Measurements from ENCODE around the gene ERO1A. TPM values are rescaled to one million over a fixed set of nuclear protein-coding genes. Genes with fewer than 3 reads are reported as not detected.

Gene ERO1A
- polyA plus RNA-seq (2013), result 36.2 and 36.9 TPM in 2 replicates

- Histone ChIP-seq H3K36me3 (ENCODE audit: control insufficient read depth in 1 of 2, insufficient read depth in 2 of 2, low read length in 2 of 2) (no peaks in the 10 kb centered on the region), H2AK5ac (ENCODE audit: low read length) (no peak within 1 kb of the TSS), H2BK5ac (ENCODE audit: low read depth, low read length, poor library complexity) (peak within 1 kb of the TSS; percentile 54), H3K4me2 (ENCODE audit: low read length) (peak within 1 kb of the TSS; percentile 80), H4K12ac (ENCODE audit: low read depth, low read length) (peak within 1 kb of the TSS; percentile 80), H3K23ac (ENCODE audit: low read length) (no peak within 1 kb of the TSS), H3K9me3 (ENCODE audit: insufficient read depth, low read depth, low read length) (no peaks in the 10 kb centered on the region), H3K4me1 (ENCODE audit: control insufficient read depth in 1 of 2, insufficient read depth in 2 of 2, low read length in 2 of 2) (no peaks in the 10 kb centered on the region), H3K79me2 (ENCODE audit: control insufficient read depth, insufficient read depth, low read length, poor library complexity) (peaks cover 6% of the 10 kb centered on the region), H3K79me1 (ENCODE audit: low read length) (peaks cover 6% of the 10 kb centered on the region), H2AFZ (ENCODE audit: insufficient read depth, low read length, poor library complexity) (peak within 1 kb of the TSS; percentile 62), H3K14ac (ENCODE audit: low read length) (peak within 1 kb of the TSS; percentile 10), H2BK120ac (ENCODE audit: insufficient read depth, low read length, poor library complexity) (peak within 1 kb of the TSS; percentile 48), H4K8ac (ENCODE audit: low read depth, low read length) (peak within 1 kb of the TSS; percentile 84), H2BK12ac (ENCODE audit: low read length) (no peak within 1 kb of the TSS), H3K4ac (ENCODE audit: low read depth, low read length) (peak within 1 kb of the TSS; percentile 18), H3K27ac (ENCODE audit: low read depth, low read length) (peak within 1 kb of the TSS; percentile 33), H3K18ac (ENCODE audit: low read length) (peak within 1 kb of the TSS; percentile 92), H3K4me3 (ENCODE audit: low read depth, low read length) (peak within 1 kb of the TSS; percentile 93), H3K9ac (ENCODE audit: low read length) (peak within 1 kb of the TSS; percentile 81), H3K27me3 (ENCODE audit: insufficient read depth, low read length) (no peaks in the 10 kb centered on the region), H4K91ac (ENCODE audit: low read depth, low read length) (peak within 1 kb of the TSS; percentile 84)
- WGBS (ENCODE audit: extremely low coverage, insufficient coverage, insufficient read length), result no CpG with 5 or more reads among the region's 78 CpGs
- peak; percentile 86 to 87 for DNase-seq
These were observed at the start of gene ERO1A for GRCh38 chr14:52695481-52696091. TSS of gene ERO1A (minus strand) at chr14:52695558. CDS start at chr14:52695481, 77 bp downstream.

- no peak overlapping the region for H3K23ac ChIP-seq (ENCODE audit: low read length)
- H2BK12ac ChIP-seq (ENCODE audit: low read length), result no peak overlapping the region
- no peak overlapping the region for H4K12ac ChIP-seq (ENCODE audit: low read depth, low read length)
- peaks cover 0 to 2% of the 10 kb centered on the region in 2 experiments for H3K36me3 ChIP-seq (ENCODE audit: control insufficient read depth in 1 of 2, insufficient read depth in 2 of 2, low read length in 2 of 2)
- H3K18ac ChIP-seq (ENCODE audit: low read length), result no peak overlapping the region
- H3K4ac ChIP-seq (ENCODE audit: low read depth, low read length), result no peak overlapping the region
- no peaks in the 10 kb centered on the region for H3K9me3 ChIP-seq (ENCODE audit: insufficient read depth, low read depth, low read length)
- H2AK5ac ChIP-seq (ENCODE audit: low read length), result no peak overlapping the region
- no peak overlapping the region for H4K8ac ChIP-seq (ENCODE audit: low read depth, low read length)
- no peak overlapping the region for H3K4me2 ChIP-seq (ENCODE audit: low read length)
- no peak overlapping the region for H2AFZ ChIP-seq (ENCODE audit: insufficient read depth, low read length, poor library complexity)
- H3K27ac ChIP-seq (ENCODE audit: low read depth, low read length), result no peak overlapping the region
- no peak overlapping the region for H2BK5ac ChIP-seq (ENCODE audit: low read depth, low read length, poor library complexity)
- no peaks in the 10 kb centered on the region for H3K27me3 ChIP-seq (ENCODE audit: insufficient read depth, low read length)
- no peaks in the 10 kb centered on the region for H3K4me1 ChIP-seq (ENCODE audit: control insufficient read depth in 1 of 2, insufficient read depth in 2 of 2, low read length in 2 of 2)
- DNase-seq, result no peak
- H3K4me3 ChIP-seq (ENCODE audit: low read depth, low read length), result no peak overlapping the region
- no peaks in the 10 kb centered on the region for H3K79me1 ChIP-seq (ENCODE audit: low read length)
- no peak overlapping the region for H2BK120ac ChIP-seq (ENCODE audit: insufficient read depth, low read length, poor library complexity)
- H3K79me2 ChIP-seq (ENCODE audit: control insufficient read depth, insufficient read depth, low read length, poor library complexity), result no peaks in the 10 kb centered on the region
- H4K91ac ChIP-seq (ENCODE audit: low read depth, low read length), result no peak overlapping the region
- no peak overlapping the region for H3K14ac ChIP-seq (ENCODE audit: low read length)
- H3K9ac ChIP-seq (ENCODE audit: low read length), result no peak overlapping the region
These were observed 46.5 kb upstream of the ERO1A start for GRCh38 chr14:52741865-52742264.

GRCh38 chr14:52740751-52741150 is 45.4 kb upstream of the ERO1A start:
- H3K27me3 ChIP-seq (ENCODE audit: insufficient read depth, low read length), result no peaks in the 10 kb centered on the region
- no peak overlapping the region for H3K27ac ChIP-seq (ENCODE audit: low read depth, low read length)
- H2AK5ac ChIP-seq (ENCODE audit: low read length), result no peak overlapping the region
- no peak overlapping the region for H4K12ac ChIP-seq (ENCODE audit: low read depth, low read length)
- H2BK12ac ChIP-seq (ENCODE audit: low read length), result no peak overlapping the region
- H3K9ac ChIP-seq (ENCODE audit: low read length), result no peak overlapping the region
- no peak overlapping the region for H2BK5ac ChIP-seq (ENCODE audit: low read depth, low read length, poor library complexity)
- no peak overlapping the region for H2BK120ac ChIP-seq (ENCODE audit: insufficient read depth, low read length, poor library complexity)
- no peak overlapping the region for H4K8ac ChIP-seq (ENCODE audit: low read depth, low read length)
- no peak overlapping the region for H3K23ac ChIP-seq (ENCODE audit: low read length)
- no peak overlapping the region for H3K18ac ChIP-seq (ENCODE audit: low read length)
- peaks cover 0 to 2% of the 10 kb centered on the region in 2 experiments for H3K36me3 ChIP-seq (ENCODE audit: control insufficient read depth in 1 of 2, insufficient read depth in 2 of 2, low read length in 2 of 2)
- H3K4ac ChIP-seq (ENCODE audit: low read depth, low read length), result no peak overlapping the region
- DNase-seq, result no peak
- H3K4me2 ChIP-seq (ENCODE audit: low read length), result no peak overlapping the region
- no peak overlapping the region for H3K4me3 ChIP-seq (ENCODE audit: low read depth, low read length)
- H3K4me1 ChIP-seq (ENCODE audit: control insufficient read depth in 1 of 2, insufficient read depth in 2 of 2, low read length in 2 of 2), result no peaks in the 10 kb centered on the region
- no peak overlapping the region for H2AFZ ChIP-seq (ENCODE audit: insufficient read depth, low read length, poor library complexity)
- WGBS (ENCODE audit: extremely low coverage, insufficient coverage, insufficient read length), result no CpG with 5 or more reads among the region's 1 CpG
- no peaks in the 10 kb centered on the region for H3K9me3 ChIP-seq (ENCODE audit: insufficient read depth, low read depth, low read length)
- no peak overlapping the region for H4K91ac ChIP-seq (ENCODE audit: low read depth, low read length)
- no peak overlapping the region for H3K14ac ChIP-seq (ENCODE audit: low read length)
- no peaks in the 10 kb centered on the region for H3K79me2 ChIP-seq (ENCODE audit: control insufficient read depth, insufficient read depth, low read length, poor library complexity)
- H3K79me1 ChIP-seq (ENCODE audit: low read length), result no peaks in the 10 kb centered on the region

GRCh38 chr14:52738409-52738808 is 43.1 kb upstream of the ERO1A start:
- Histone ChIP-seq H3K4me3 (ENCODE audit: low read depth, low read length) (no peak overlapping the region), H3K4me2 (ENCODE audit: low read length) (no peak overlapping the region), H3K4ac (ENCODE audit: low read depth, low read length) (no peak overlapping the region), H4K8ac (ENCODE audit: low read depth, low read length) (no peak overlapping the region), H3K9me3 (ENCODE audit: insufficient read depth, low read depth, low read length) (no peaks in the 10 kb centered on the region), H3K79me1 (ENCODE audit: low read length) (no peaks in the 10 kb centered on the region), H3K27ac (ENCODE audit: low read depth, low read length) (no peak overlapping the region), H3K27me3 (ENCODE audit: insufficient read depth, low read length) (no peaks in the 10 kb centered on the region), H3K18ac (ENCODE audit: low read length) (no peak overlapping the region), H2AFZ (ENCODE audit: insufficient read depth, low read length, poor library complexity) (no peak overlapping the region), H3K23ac (ENCODE audit: low read length) (no peak overlapping the region), H2BK5ac (ENCODE audit: low read depth, low read length, poor library complexity) (no peak overlapping the region), H3K14ac (ENCODE audit: low read length) (no peak overlapping the region), H2AK5ac (ENCODE audit: low read length) (no peak overlapping the region), H3K36me3 (ENCODE audit: control insufficient read depth in 1 of 2, insufficient read depth in 2 of 2, low read length in 2 of 2) (peaks cover 0 to 4% of the 10 kb centered on the region in 2 experiments), H4K91ac (ENCODE audit: low read depth, low read length) (no peak overlapping the region), H2BK120ac (ENCODE audit: insufficient read depth, low read length, poor library complexity) (no peak overlapping the region), H4K12ac (ENCODE audit: low read depth, low read length) (no peak overlapping the region), H3K9ac (ENCODE audit: low read length) (no peak overlapping the region), H2BK12ac (ENCODE audit: low read length) (no peak overlapping the region), H3K79me2 (ENCODE audit: control insufficient read depth, insufficient read depth, low read length, poor library complexity) (no peaks in the 10 kb centered on the region), H3K4me1 (ENCODE audit: control insufficient read depth in 1 of 2, insufficient read depth in 2 of 2, low read length in 2 of 2) (no peaks in the 10 kb centered on the region)
- no peak for DNase-seq
